GM23248 (cell line): ENCODE data around the gene SEMA5A. TPM values are rescaled to one million over a fixed set of nuclear protein-coding genes. Genes with fewer than 3 reads are reported as not detected.

ENCODE experiments used
- DNase-seq: peaks from one replicate; pipeline ENCODE4 v3.0.0-alpha.2; 2015
- H2AFZ ChIP-seq: fragments of 200-600 bp; sonication (generic); 2 replicates; pipeline ENCODE4 v1.6.1; 2016; ENCODE audit warnings: antibody characterized with exemption
- H3F3A ChIP-seq: fragments of 200-600 bp; sonication (generic); 2 replicates; pipeline ENCODE4 v1.6.1; 2016; ENCODE audit warnings: mild to moderate bottlenecking, antibody characterized with exemption, mixed run types; ENCODE audit not compliant: insufficient read depth
- H3K27ac ChIP-seq: fragments of 200-600 bp; sonication (generic); 2 replicates; pipeline ENCODE4 v1.5.1; 2016; ENCODE audit warnings: mild to moderate bottlenecking
- H3K27me3 ChIP-seq: fragments of 200-600 bp; sonication (generic); replicated peaks from 2 replicates; pipeline ENCODE4 v1.6.1; 2016; ENCODE audit warnings: mild to moderate bottlenecking; ENCODE audit not compliant: insufficient read depth
- H3K36me3 ChIP-seq: fragments of 200-600 bp; sonication (generic); 2 replicates; pipeline ENCODE4 v1.6.1; 2016; ENCODE audit warnings: low read depth, mild to moderate bottlenecking
- H3K4me1 ChIP-seq: fragments of 200-600 bp; sonication (generic); 2 replicates; pipeline ENCODE4 v1.6.1; 2016; ENCODE audit warnings: mild to moderate bottlenecking; ENCODE audit not compliant: insufficient read depth
- H3K4me2 ChIP-seq: fragments of 200-600 bp; sonication (generic); one replicate; pipeline ENCODE4 v1.6.1; 2016; ENCODE audit warnings: mild to moderate bottlenecking; ENCODE audit not compliant: unreplicated experiment
- H3K4me3 ChIP-seq: fragments of 200-600 bp; sonication (generic); 2 replicates; pipeline ENCODE4 v1.5.1; 2016; ENCODE audit warnings: mild to moderate bottlenecking
- H3K79me2 ChIP-seq: fragments of 200-600 bp; sonication (generic); 2 replicates; pipeline ENCODE4 v1.6.1; 2016; ENCODE audit warnings: mild to moderate bottlenecking; ENCODE audit not compliant: insufficient read depth
- H3K9ac ChIP-seq: fragments of 200-600 bp; sonication (generic); 2 replicates; pipeline ENCODE4 v1.6.1; 2016; ENCODE audit warnings: mild to moderate bottlenecking
- H3K9me2 ChIP-seq: fragments of 200-600 bp; sonication (generic); 2 replicates; pipeline ENCODE4 v1.6.1; 2016; ENCODE audit warnings: mixed run types, mild to moderate bottlenecking, moderate library complexity; ENCODE audit not compliant: insufficient read depth
- H3K9me3 ChIP-seq: fragments of 200-600 bp; sonication (generic); one replicate; pipeline ENCODE4 v1.6.1; 2017; ENCODE audit warnings: low read depth
- H4K20me1 ChIP-seq: fragments of 200-600 bp; sonication (generic); 2 replicates; pipeline ENCODE4 v1.6.0; 2016; ENCODE audit not compliant: insufficient read depth
- EZH2 ChIP-seq: fragments of 200-600 bp; sonication (generic); IDR thresholded peaks from 2 replicates; pipeline ENCODE4 v1.6.1; 2018; ENCODE audit warnings: antibody characterized with exemption, mild to moderate bottlenecking; ENCODE audit not compliant: insufficient read depth, poor library complexity, severe bottlenecking
- EZH2phosphoT487 ChIP-seq: fragments of 200-600 bp; sonication (generic); IDR thresholded peaks from 2 replicates; pipeline ENCODE4 v1.6.1; 2018; ENCODE audit warnings: antibody characterized with exemption, moderate library complexity, mild to moderate bottlenecking, low read depth; ENCODE audit not compliant: insufficient read depth
- WGBS, 2 experiments: methylation state at CpG; one replicate each; pipeline ENCODE4 v1.1.6; 2015 to 2017; ENCODE audit warnings: low lambda C conversion rate in 2 of 2, low coverage in 1 of 2; ENCODE audit errors: missing lambda C conversion rate in 2 of 2; 5-methylcytosine and 5-hydroxymethylcytosine counted together
- in situ Hi-C: fragments of 300-500 bp; cut with MboI; formaldehyde crosslinking; loops from 2 replicates; pipeline ENCODE4 v1.15.0; 2020
- polyA plus RNA-seq: library from polyadenylated mRNA; unstranded; fragments of >200 nt; fragmentation: Nextera tagmentation; extraction: Ambion mirVana; gene quantifications from 2 replicates; pipeline ENCODE4 v1.2.1, GENCODE V29; 2016
- total RNA-seq: library from RNA; depleted of rRNA; stranded (reverse); fragments of >200 nt; shearing (Covaris generic); gene quantifications from 2 replicates; pipeline ENCODE4 v1.2.3, GENCODE V29; 2014

SEMA5A gene
- total and polyA plus RNA-seq, 2 experiments from 2014 or later, result 33.5 to 38.2 TPM

DNA sequence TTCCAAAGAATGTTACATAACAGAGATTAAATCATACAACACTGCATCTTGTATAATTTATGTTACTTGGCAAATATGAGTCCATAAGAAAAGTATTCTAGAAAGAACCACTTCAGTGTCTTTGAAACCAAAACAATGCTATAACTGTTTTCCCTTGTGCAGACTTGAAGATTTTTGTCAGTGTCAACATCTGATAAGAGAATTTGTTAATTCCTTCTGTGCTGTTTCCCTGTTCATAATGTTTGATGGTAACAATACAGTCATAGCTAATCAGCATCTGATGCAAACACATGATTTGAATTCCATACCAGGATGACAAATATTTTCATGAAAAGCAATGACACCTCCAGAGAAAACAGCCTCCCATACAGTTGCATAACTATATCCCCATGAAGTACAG is 306.8 kb downstream of the SEMA5A start:
- no peak overlapping the region for H3K4me3 ChIP-seq
- no peak for TF ChIP-seq EZH2
- TF ChIP-seq EZH2phosphoT487, result no peak
- H3K4me2 ChIP-seq, result peak overlapping the region; percentile 4

GRCh38 chr5:9233712-9234111 is 312.2 kb downstream of the SEMA5A start:
- Histone ChIP-seq H3K9ac (no peak overlapping the region), H3K4me1 (peaks cover 17% of the 10 kb centered on the region), H3F3A (peaks cover 5% of the 10 kb centered on the region), H2AFZ (no peak overlapping the region), H3K27ac (no peak overlapping the region), H3K27me3 (no peaks in the 10 kb centered on the region), H3K4me3 (no peak overlapping the region), H3K79me2 (no peaks in the 10 kb centered on the region), H3K9me3 (no peaks in the 10 kb centered on the region), H3K4me2 (peak overlapping the region; percentile 11), H3K9me2 (no peaks in the 10 kb centered on the region), H3K36me3 (no peaks in the 10 kb centered on the region), H4K20me1 (no peaks in the 10 kb centered on the region)
- no peak for DNase-seq
- TF ChIP-seq EZH2 (no peak), EZH2phosphoT487 (no peak)
- in situ Hi-C loops, result no loop called here

More for the DNA sequence above, 306.8 kb downstream of the SEMA5A start:
- Histone ChIP-seq H3K4me1 (peaks cover 20% of the 10 kb centered on the region), H3K36me3 (no peaks in the 10 kb centered on the region), H3K27ac (peak overlapping the region; percentile 67), H3K27me3 (no peaks in the 10 kb centered on the region), H3K9me3 (no peaks in the 10 kb centered on the region), H3F3A (peaks cover 19% of the 10 kb centered on the region), H3K9me2 (no peaks in the 10 kb centered on the region), H4K20me1 (no peaks in the 10 kb centered on the region), H2AFZ (no peak overlapping the region), H3K9ac (no peak overlapping the region), H3K79me2 (no peaks in the 10 kb centered on the region)
- peak; percentile 71 for DNase-seq
- in situ Hi-C loops, result no loop called here

- no peak overlapping the region for H3K9ac ChIP-seq
- H3K27ac ChIP-seq, result no peak overlapping the region
- H2AFZ ChIP-seq, result no peak overlapping the region
- H3K4me2 ChIP-seq, result no peak overlapping the region
- no peaks in the 10 kb centered on the region for H3K9me3 ChIP-seq
- H3K27me3 ChIP-seq, result no peaks in the 10 kb centered on the region
- WGBS, 2 experiments, result 79 to 86% methylated on average over 2 of the region's 2 CpGs
- H3K9me2 ChIP-seq, result no peaks in the 10 kb centered on the region
- no peaks in the 10 kb centered on the region for H3K79me2 ChIP-seq
- H4K20me1 ChIP-seq, result no peaks in the 10 kb centered on the region
- peaks cover 11% of the 10 kb centered on the region for H3K4me1 ChIP-seq
- TF ChIP-seq EZH2phosphoT487 (no peak), EZH2 (no peak)
- H3K4me3 ChIP-seq, result no peak overlapping the region
- no peaks in the 10 kb centered on the region for H3K36me3 ChIP-seq
- no peak for DNase-seq
- in situ Hi-C loops, result no loop called here
- no peaks in the 10 kb centered on the region; the same call in 1 of the 2 replicates for H3F3A ChIP-seq
These were observed 312.8 kb downstream of the SEMA5A start for GRCh38 chr5:9233035-9233434.

DNA sequence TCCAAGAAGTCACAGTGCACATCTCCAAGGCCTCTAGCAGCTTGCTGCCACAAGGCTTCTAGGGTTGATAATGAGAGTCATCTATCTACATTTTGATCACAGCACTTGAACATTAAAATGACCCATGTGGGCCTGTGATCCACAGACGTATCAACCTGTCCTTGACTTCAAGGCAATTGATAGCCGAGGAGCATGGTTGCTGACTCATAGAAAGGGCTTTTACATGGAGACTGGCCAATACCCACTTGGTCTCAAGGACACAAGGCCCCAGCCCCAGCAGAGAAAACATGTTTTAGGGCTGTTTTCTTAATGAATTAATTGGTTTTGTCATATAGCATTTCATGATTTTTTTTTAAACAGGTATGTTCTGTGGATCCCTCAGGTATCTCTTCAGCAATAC is 314.0 kb downstream of the SEMA5A start:
- in situ Hi-C loops, result no loop called here

GRCh38 chr5:9230355-9230754 is 315.5 kb downstream of the SEMA5A start:
- Histone ChIP-seq H4K20me1 (no peaks in the 10 kb centered on the region), H3K36me3 (no peaks in the 10 kb centered on the region), H3K4me2 (no peak overlapping the region), H3K27me3 (no peaks in the 10 kb centered on the region), H3K4me3 (no peak overlapping the region), H3K9me2 (no peaks in the 10 kb centered on the region), H3K27ac (no peak overlapping the region), H2AFZ (no peak overlapping the region), H3K79me2 (no peaks in the 10 kb centered on the region), H3K4me1 (peaks cover 11% of the 10 kb centered on the region), H3K9me3 (no peaks in the 10 kb centered on the region), H3F3A (no peaks in the 10 kb centered on the region), H3K9ac (no peak overlapping the region)
- no peak for DNase-seq
- no peak for TF ChIP-seq EZH2
- no peak for TF ChIP-seq EZH2phosphoT487
- in situ Hi-C loops, result no loop called here
- WGBS, 2 experiments, result 24 to 30% methylated on average over 5 of the region's 5 CpGs

More for the DNA sequence above, 314.0 kb downstream of the SEMA5A start:
- Histone ChIP-seq H3K9ac (no peak overlapping the region), H3K4me3 (no peak overlapping the region), H3K36me3 (no peaks in the 10 kb centered on the region), H3K9me3 (no peaks in the 10 kb centered on the region), H2AFZ (no peak overlapping the region), H3K79me2 (no peaks in the 10 kb centered on the region), H3K9me2 (no peaks in the 10 kb centered on the region), H3K4me2 (no peak overlapping the region), H3F3A (no peaks in the 10 kb centered on the region), H4K20me1 (no peaks in the 10 kb centered on the region), H3K27ac (no peak overlapping the region), H3K4me1 (peaks cover 11% of the 10 kb centered on the region), H3K27me3 (no peaks in the 10 kb centered on the region)
- TF ChIP-seq EZH2phosphoT487, result no peak
- DNase-seq, result no peak
- WGBS, 2 experiments, result 86 to 94% methylated on average over 2 of the region's 2 CpGs
